T-helper 1 cell (primary cell): ENCODE data around the gene LAG3.

Experiments
- DNase-seq, 5 donors: peaks; one replicate each; pipeline ENCODE4 v3.0.0-alpha.2; 2012 to 2020

The LAG3 gene

DNA sequence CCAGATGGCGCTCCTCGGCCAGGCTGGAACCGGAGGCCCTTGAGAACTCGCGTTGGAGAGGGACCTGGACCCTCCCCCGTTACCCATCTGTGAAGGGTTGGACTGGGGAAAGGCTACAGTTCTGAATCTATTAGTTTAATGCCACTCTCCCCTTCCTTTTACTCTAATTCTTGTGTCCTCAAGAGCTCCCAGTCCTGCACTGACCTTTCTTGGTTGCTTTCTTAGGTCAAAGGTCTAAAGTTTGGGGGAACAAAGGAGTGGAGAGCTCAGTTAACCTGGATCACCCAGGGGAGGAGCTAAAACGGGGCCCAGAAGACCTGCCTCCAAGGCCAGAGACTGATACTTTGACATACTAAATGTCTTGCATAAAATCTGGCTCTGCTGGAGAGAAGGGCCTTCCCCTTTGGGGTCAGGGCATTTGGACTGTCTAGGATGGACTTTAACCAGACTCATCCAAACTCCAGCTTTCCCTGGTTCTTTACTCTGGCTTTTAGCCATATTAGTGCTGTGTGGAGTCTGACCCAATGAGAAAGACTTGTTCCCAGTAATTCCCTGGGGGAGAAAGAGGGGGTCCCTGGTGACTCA, 18.5 kb upstream of the LAG3 start:
- DNase-seq, result no peak

DNA sequence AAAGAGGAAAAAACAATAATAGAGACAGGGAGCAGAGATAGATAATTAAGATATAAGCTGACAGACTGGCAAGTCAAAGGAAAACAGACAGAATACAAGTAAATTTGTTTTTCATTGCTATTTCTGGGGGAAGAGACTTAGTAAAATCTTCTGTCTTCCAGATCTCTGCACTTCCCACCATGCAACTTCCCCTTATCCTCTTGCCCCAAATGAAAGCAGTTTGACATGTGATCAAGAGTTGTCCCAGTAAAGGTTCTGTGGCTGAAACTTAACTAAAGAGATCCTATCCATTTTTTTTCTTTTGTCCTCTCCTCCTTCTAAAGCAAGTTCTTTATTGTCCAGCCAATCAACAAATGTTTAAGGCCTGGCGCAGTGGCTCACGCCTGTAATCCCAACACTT, 17.9 kb upstream of the LAG3 start:
- no peak for DNase-seq

DNA sequence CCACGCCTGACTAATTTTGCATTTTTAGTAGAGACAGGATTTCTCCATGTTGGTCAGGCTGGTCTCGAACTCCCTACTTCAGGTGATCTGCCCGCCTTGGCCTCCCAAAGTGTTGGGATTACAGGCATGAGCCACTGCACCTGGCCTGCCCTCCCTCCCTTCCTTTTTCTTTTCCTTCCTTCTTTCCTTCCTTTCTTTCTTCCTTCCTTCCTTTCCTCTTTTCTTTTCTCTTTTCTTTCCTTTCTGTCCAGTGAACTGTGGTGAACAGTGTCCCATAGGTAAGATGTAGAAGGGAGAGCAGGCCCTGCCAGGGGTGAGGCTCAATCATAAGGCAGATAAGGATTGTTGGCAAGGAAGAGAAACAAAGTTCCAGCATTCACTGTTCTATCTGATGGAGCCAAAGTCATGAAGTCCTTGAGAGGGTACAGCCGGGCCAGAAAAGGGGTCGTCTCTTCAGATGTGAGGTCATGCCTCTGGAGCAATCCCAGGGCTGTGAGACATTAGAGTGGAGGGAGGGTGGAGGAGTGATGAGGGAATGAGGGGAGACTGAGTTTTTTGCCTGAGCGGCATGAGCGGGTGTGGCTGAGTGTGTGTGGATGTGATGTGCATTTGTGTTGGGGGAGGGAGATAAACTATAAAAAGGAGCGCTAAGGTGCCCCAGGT, 15.2 kb upstream of the LAG3 start:
- no peak for DNase-seq

GRCh38 chr12:6758506-6759095, 13.7 kb upstream of the LAG3 start:
- no peak for DNase-seq

DNA sequence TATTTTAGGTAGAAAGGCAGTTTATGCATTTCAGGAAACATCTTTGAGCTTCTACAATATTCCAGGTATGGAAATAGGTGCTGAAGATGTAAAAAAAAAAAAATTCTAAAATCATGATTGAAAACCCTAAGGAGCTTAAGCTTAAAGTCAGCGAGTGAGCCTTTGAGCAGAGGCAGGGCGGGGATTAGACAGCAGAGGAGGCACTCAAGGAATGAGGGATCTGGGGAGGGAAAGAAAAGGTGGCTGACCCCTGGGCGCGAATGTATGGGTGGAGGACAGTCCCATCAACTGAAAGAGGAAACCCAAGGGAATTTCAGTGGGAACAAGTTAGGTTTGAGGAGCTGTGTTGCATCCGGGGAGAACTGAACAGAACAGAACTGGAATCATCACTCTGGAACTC, 12.6 kb upstream of the LAG3 start:
- no peak for DNase-seq

GRCh38 chr12:6763380-6763779, 8.9 kb upstream of the LAG3 start:
- DNase-seq, result no peak

- DNase-seq, result peak in 4 of 5 donors; percentile 28 to 83 (median 38)
Observed at GRCh38 chr12:6764011-6764828, 8.1 kb upstream of the LAG3 start.

- DNase-seq, result no peak
Observed at GRCh38 chr12:6765048-6765633, 7.2 kb upstream of the LAG3 start.

DNA sequence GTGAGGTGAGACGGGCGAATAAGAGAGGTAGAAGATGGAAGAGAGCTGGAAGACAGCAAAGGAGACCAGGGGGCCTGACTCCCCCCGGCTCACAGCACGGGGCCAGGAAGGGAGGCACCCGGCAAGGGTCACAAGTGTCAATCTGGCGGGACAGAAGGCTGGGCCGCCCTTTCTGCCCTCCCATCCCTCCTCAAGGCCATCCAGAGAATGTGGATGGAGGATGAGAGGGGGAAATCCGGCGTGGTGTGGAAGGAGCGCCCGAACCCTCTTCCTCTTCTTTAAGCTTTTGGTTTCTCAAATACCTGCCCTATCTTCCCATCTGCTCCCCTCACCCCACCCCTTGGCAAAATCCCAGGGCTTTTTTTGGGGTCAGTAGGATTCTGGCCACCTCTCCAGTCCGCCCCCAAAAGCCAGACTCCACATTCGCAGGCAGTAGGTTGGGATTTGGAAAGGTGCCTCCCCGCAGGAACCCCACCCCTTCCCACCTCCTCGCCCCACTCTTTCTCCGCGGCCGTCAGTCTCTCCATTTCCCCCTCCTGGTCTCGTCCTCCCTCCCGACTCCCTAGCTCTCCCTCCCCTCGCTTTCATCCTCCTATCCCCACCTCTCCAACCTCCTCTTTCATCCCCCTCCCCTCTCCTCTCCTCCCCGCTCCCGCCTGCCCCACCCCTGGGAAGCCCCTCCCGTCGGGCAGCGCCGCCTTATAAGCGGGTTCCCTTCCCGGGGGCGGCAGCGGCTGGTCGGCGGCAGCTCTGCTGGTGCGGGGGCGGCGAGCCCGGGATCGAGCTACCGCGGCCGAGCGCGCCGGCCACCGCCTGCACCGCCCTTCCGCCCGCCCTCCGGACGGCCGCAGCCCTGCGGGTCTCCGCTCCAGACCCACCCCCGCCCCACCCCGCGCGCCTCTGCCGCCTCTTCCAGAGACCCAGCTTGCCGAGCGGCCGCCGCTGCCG, 6.4 kb upstream of the LAG3 start, which contains the start of gene PTMS:
Gene PTMS (plus strand): TSS at position 730 of the 948 bp plus-strand sequence. CDS start 343 bp downstream, outside the sequence.
- DNase-seq, result peak in 1 of 5 donors; percentile 34

DNA sequence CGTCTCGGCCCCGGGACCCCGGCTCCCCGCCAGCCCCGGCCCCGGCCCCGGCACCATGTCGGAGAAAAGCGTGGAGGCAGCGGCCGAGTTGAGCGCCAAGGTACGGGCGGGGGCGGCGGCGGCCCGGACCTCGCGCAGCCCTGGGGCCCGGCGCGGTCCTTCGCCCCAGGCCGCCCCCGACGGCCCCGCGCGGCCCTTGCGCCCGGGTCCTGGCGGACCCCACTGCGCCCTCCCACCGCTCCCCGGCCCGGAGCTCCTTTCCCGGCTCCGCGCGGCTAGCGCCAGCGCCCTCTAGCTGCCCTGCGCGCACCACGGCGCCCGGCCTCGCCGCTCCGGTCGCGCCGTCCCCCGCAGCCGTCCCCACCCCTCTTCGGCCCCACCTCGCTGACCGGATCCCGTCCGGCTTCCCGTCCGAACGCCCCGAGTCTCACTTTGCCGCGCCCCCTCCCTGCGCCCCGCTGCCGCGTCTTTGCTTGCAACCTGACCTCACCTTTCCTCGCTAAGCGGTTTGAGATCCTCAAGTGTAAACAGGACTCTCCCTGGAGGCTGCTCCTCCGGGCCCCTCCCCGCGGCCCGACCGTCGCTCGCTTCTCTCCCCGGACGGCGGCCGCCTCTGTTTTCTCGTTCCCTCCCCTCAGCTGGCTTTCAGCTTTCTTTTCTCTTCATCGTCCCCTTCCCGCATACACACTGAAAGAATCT, 5.5 kb upstream of the LAG3 start:
- peak in 4 of 5 donors; percentile 40 to 57 (median 47) for DNase-seq

DNA sequence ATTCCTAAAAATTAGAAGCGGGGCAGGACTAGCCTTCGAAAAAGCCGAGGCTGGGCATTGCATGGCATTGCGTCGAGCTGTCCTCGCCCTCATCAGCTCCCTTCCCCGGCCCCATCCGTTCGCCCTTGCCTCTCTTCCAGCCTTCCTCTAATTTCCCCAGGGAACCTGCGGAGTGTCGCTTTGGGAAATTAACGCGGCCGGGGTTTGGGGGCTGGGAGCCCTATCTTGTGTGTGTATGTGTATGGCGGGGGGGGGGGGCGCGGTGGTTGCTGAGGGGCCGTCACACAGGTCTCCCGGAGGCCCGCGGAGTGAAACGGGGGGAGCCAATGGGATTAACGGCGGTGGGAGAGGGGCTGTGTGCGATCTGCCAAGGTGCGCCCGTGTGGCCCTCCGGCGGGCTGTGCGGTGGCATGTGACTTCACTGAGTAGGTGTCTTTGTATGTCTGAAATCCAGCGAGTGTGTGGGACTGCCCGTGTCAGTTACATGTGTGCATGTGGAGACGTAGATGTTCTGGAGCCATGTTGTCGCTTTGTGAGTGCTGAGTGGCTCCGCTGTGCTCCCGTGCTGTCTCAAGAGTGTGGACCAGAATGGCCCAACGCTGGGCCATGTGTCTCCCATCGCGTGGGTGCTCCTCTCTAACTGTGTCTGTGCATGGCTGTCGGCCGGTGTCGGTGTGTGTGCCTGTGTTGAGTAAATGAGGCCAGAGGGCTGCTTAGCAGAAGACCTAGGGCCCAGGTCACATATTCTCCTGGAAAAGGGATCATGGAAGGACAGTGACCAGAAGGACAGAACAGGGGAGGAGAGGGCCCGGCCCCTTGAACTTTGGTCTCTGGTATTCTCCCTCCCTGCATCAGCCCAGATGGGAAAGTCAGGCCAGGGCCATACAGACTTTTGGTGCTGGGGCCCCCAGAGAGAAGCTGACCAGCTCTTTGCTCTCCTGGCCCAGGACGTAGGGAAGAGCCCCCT, 4.7 kb upstream of the LAG3 start:
- DNase-seq, result no peak

GRCh38 chr12:6768437-6768914, 3.8 kb upstream of the LAG3 start:
- no peak for DNase-seq

GRCh38 chr12:6768990-6769389, 3.3 kb upstream of the LAG3 start:
- DNase-seq, result no peak

DNA sequence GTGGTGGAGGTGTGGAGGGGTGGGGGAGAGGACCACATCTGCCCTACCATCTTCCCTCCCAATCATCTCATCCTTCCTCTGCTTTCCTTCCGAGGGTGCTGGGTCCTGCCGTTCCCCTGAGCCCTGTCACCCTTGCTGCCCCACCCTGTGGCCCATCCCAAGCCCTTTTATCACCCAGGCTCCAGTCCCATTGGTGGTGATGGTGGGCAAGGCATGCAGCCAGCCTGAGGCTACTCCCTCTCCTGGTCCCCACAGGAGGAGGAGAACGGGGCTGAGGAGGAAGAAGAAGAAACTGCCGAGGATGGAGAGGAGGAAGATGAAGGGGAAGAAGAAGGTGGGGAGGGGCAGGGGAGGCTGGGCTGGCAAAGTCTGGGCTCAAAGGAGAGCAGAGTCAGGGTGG, 2.7 kb upstream of the LAG3 start:
- no peak for DNase-seq

DNA sequence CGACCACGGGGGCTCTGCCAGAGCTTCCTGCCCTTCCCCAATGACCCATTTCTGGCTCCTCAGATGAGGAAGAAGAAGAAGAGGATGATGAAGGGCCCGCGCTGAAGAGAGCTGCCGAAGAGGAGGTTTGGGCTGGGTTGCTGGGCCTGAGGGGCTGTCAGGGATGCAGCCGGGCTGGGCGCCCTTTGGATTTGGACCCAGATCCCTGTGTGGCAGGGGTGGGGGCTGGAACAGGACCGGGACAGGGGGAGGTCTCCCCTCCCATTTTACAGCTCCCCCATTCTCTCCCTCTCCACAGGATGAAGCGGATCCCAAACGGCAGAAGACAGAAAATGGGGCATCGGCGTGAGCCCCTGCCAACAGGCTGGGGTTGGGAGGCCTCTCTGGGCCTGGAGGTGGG, 2.2 kb upstream of the LAG3 start:
- no peak for DNase-seq

- no peak for DNase-seq
Observed at GRCh38 chr12:6770600-6770999, 1.7 kb upstream of the LAG3 start.

DNA sequence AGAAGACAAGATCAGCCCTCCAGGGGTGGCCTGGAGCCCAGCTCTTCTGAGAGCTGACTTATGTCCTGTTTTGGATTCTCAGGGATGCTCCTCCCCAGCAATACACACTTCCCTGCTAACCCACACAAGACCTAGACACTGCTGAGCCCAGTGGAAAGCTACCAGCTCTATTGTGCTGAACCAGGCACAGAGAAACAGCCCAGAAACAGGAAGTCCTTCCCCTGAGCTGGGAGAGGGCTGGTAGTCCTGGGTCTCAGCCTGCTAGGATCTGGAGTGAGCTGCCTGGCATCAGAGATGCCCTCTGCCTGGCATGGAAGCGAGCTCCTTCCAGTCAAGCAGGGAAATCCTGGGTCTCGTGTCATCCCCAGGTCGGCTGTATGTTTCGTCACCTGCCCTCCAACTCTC, 1.2 kb upstream of the LAG3 start:
- no peak for DNase-seq

DNA sequence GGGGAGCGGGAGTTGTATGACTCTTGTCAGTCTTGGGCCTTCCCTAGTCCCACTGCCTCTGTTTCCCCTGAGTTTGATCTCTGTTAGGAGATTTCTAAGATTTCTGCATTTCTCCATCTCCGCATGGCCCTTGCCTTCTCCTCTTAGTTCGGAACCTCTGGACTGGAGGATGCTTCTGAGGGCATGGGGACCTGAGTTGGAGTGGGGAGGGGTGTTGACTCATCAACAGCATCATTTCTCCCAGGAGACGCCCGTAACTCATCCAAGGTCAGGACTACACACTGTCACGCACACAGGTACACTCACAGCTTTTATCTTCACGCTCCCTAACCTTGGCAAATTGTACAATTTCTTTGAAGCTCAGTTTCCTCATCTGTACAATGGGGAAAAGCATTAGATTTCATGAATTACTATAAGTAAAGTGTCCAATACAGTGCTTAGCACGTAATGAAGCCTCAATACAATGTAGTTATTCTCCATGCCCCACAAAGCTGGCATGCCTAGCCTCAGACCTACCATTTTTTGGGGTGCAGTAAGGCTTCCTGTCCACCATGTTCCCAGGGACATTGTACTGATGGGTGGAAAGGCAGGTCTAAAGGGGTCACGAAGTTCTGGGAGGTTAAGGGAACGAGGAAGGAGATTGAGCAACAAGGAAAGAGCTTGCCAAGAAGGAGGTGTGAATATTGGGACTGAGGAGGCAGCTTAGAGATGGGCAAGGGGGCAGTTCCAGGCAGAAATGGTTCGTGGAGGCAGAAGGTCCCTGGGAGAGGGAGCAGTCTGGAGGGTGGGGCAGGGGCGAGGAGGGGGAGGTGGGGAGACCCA, 600 bp upstream of the LAG3 start:
- DNase-seq, result no peak
